ENCODE measurements around the gene GSPT1.
"Not testable (repeated sequence)": the region's sequence is repeated elsewhere in the genome, so short reads cannot be mapped to it uniquely, and the experiment has no call there.

GRCh38 chr16:11953576-11953975 lies 37.8 kb upstream of the GSPT1 start:
- TF ChIP-seq, protein P1, sequence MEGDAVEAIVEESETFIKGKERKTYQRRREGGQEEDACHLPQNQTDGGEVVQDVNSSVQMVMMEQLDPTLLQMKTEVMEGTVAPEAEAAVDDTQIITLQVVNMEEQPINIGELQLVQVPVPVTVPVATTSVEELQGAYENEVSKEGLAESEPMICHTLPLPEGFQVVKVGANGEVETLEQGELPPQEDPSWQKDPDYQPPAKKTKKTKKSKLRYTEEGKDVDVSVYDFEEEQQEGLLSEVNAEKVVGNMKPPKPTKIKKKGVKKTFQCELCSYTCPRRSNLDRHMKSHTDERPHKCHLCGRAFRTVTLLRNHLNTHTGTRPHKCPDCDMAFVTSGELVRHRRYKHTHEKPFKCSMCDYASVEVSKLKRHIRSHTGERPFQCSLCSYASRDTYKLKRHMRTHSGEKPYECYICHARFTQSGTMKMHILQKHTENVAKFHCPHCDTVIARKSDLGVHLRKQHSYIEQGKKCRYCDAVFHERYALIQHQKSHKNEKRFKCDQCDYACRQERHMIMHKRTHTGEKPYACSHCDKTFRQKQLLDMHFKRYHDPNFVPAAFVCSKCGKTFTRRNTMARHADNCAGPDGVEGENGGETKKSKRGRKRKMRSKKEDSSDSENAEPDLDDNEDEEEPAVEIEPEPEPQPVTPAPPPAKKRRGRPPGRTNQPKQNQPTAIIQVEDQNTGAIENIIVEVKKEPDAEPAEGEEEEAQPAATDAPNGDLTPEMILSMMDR (IDR thresholded peaks at IDR 0.05; ENCODE audit: low read depth, low read length, poor library complexity, severe bottlenecking) = not testable (repeated sequence)
- TF ChIP-seq EZH2phosphoT487 (IDR thresholded peaks at IDR 0.05; ENCODE audit: borderline replicate concordance, low read length) = not testable (repeated sequence)
